A549 (cell line): ENCODE results near the gene PARP11. TPM values are rescaled to one million over a fixed set of nuclear protein-coding genes. Genes with fewer than 3 reads are reported as not detected.

Experiments
- ATAC-seq, 2 experiments: fragments of 200-7000 bp in 1 of 2; fragments of >200 bp in 1 of 2; cut with Nextera tagmentation in 1 of 2; cut with Tn5 transposase in 1 of 2; 3 replicates each; pipeline versions ENCODE4 v1.8.0 to v1.9.1; 2018 to 2020; ENCODE audit warnings: mild to moderate bottlenecking in 1 of 2, moderate library complexity in 1 of 2
- CTCF ChIA-PET: fragments of 300-600 bp; sonication (Branson Sonifier 250); formaldehyde crosslinking; extraction: SDS; loops from one replicate; lab custom pipeline; 2021; ENCODE audit warnings: antibody characterized with exemption, inconsistent platforms; lab: Yijun Ruan, JAX
- POLR2A ChIA-PET: fragments of 350-600 bp; formaldehyde crosslinking; extraction: SDS; loops from one replicate; lab custom pipeline; 2021; ENCODE audit warnings: antibody characterized with exemption, inconsistent platforms; lab: Yijun Ruan, JAX
- DNase-seq, 2 experiments: peaks; one replicate each; pipeline versions ENCODE4 v3.0.0 to v3.0.0-alpha.2; 2011 to 2016; ENCODE audit warnings: low read depth in 1 of 2, low spot score in 1 of 2
- FAIRE-seq: peaks from 2 replicates; lab custom pipeline; 2011; peaks lifted over from hg19 to GRCh38; lab: Jason Lieb, UNC
- H3K27ac ChIP-seq, 2 experiments: fragments of >200 bp; sonication (Bioruptor Twin); formaldehyde crosslinking; 3 replicates each; pipeline ENCODE4 v1.5.1; 2016 to 2017
- H3K4me1 ChIP-seq: fragments of >200 bp; sonication (Bioruptor Twin); formaldehyde crosslinking; 3 replicates; pipeline ENCODE4 v1.6.1; 2016
- H3K4me2 ChIP-seq: fragments of >200 bp; sonication (Bioruptor Twin); formaldehyde crosslinking; 3 replicates; pipeline ENCODE4 v1.6.1; 2016
- H3K4me3 ChIP-seq: fragments of >200 bp; sonication (Bioruptor Twin); formaldehyde crosslinking; 3 replicates; pipeline ENCODE4 v1.5.1; 2016
- H3K9me3 ChIP-seq: fragments of >200 bp; sonication (Bioruptor Twin); formaldehyde crosslinking; 3 replicates; pipeline ENCODE4 v1.6.1; 2016
- CEBPB ChIP-seq, 2 experiments: fragments of >200 bp in 1 of 2; sonication (Bioruptor Twin) in 1 of 2; formaldehyde crosslinking in 1 of 2; IDR thresholded peaks; 2 replicates each; pipeline ENCODE4 v1.6.1; 2012 to 2016
- CHD4 ChIP-seq: fragments of 200-600 bp; sonication (generic); IDR thresholded peaks from 2 replicates; pipeline ENCODE4 v1.6.1; 2016; ENCODE audit warnings: antibody characterized with exemption, mild to moderate bottlenecking, borderline replicate concordance
- EHF ChIP-seq: fragments of 250-450 bp; sonication (Bioruptor Pico); IDR thresholded peaks from 2 replicates; pipeline ENCODE4 v1.5.0; 2020; ENCODE audit warnings: mild to moderate bottlenecking
- EHMT2 ChIP-seq: fragments of 200-600 bp; sonication (generic); IDR thresholded peaks from 2 replicates; pipeline ENCODE4 v1.6.1; 2016; ENCODE audit warnings: antibody characterized with exemption, low read depth, mild to moderate bottlenecking, moderate library complexity
- EP300 ChIP-seq, 2 experiments: fragments of >200 bp; sonication (Bioruptor Twin); formaldehyde crosslinking; IDR thresholded peaks; 2 replicates in 1 of 2; 3 replicates in 1 of 2; pipeline ENCODE4 v1.6.1; 2016 to 2017
- FOSB ChIP-seq: fragments of 250-450 bp; sonication (Bioruptor Pico); IDR thresholded peaks from 2 replicates; pipeline ENCODE4 v1.5.0; 2020; ENCODE audit warnings: mild to moderate bottlenecking, moderate library complexity
- FOSL2 ChIP-seq, 2 experiments: fragments of 450-650 bp in 1 of 2; fragments of >200 bp in 1 of 2; sonication (Bioruptor Twin) in 1 of 2; formaldehyde crosslinking; IDR thresholded peaks; 2 replicates each; pipeline versions ENCODE4 v1.5.0 to v1.6.1; 2016 to 2020; ENCODE audit warnings: mild to moderate bottlenecking in 1 of 2, moderate library complexity in 1 of 2
- FOXS1 ChIP-seq: fragments of 250-450 bp; sonication (Bioruptor Pico); IDR thresholded peaks from 2 replicates; pipeline ENCODE4 v1.5.0; 2020; ENCODE audit warnings: mild to moderate bottlenecking, moderate library complexity
- HMGXB4 ChIP-seq: fragments of 250-450 bp; sonication (Bioruptor Pico); IDR thresholded peaks from 2 replicates; pipeline ENCODE4 v1.5.0; 2021; ENCODE audit warnings: mild to moderate bottlenecking, moderate library complexity, borderline replicate concordance
- HOXA7 ChIP-seq: fragments of 250-450 bp; sonication (Bioruptor Pico); IDR thresholded peaks from 2 replicates; pipeline ENCODE4 v1.5.0; 2020; ENCODE audit warnings: mild to moderate bottlenecking, moderate library complexity
- HOXB13 ChIP-seq: fragments of 250-450 bp; sonication (Bioruptor Pico); IDR thresholded peaks from 2 replicates; pipeline ENCODE4 v1.5.0; 2020; ENCODE audit warnings: low read depth, mild to moderate bottlenecking, moderate library complexity
- KDM5A ChIP-seq: fragments of 200-600 bp; sonication (generic); IDR thresholded peaks from 2 replicates; pipeline ENCODE4 v1.6.1; 2016; ENCODE audit warnings: antibody characterized with exemption, mild to moderate bottlenecking
- MAFK ChIP-seq: fragments of 450-650 bp; IDR thresholded peaks from 2 replicates; pipeline ENCODE4 v1.6.1; 2014; ENCODE audit not compliant: partially characterized antibody
- MAZ ChIP-seq: fragments of 150-350 bp; IDR thresholded peaks from 2 replicates; pipeline ENCODE4 v1.6.1; 2014; ENCODE audit warnings: antibody characterized with exemption, low read depth, low read length, borderline replicate concordance
- MYC ChIP-seq: IDR thresholded peaks from 2 replicates; pipeline ENCODE4 v1.6.1; 2012; ENCODE audit warnings: mild to moderate bottlenecking, inconsistent platforms, low read length, improper control_type of control experiment, borderline replicate concordance
- NFE2L2 ChIP-seq: fragments of 150-350 bp; conservative IDR thresholded peaks from 2 replicates; pipeline ENCODE4 v1.6.1; 2014; ENCODE audit warnings: low read length
- PHF8 ChIP-seq: fragments of 200-600 bp; sonication (generic); IDR thresholded peaks from 2 replicates; pipeline ENCODE4 v1.6.1; 2016; ENCODE audit warnings: low read depth, mild to moderate bottlenecking, antibody characterized with exemption, moderate library complexity, borderline replicate concordance
- POLR2A ChIP-seq: IDR thresholded peaks from 2 replicates; pipeline ENCODE4 v1.6.1; 2012; ENCODE audit warnings: mild to moderate bottlenecking, low read length
- RAD21 ChIP-seq, 2 experiments: fragments of >200 bp in 1 of 2; sonication (Bioruptor Twin) in 1 of 2; formaldehyde crosslinking in 1 of 2; IDR thresholded peaks in 1 of 2; conservative IDR thresholded peaks in 1 of 2; 2 replicates in 1 of 2; 3 replicates in 1 of 2; pipeline ENCODE4 v1.6.1; 2012 to 2018; ENCODE audit warnings: inconsistent platforms in 1 of 2
- RARB ChIP-seq: fragments of 250-450 bp; sonication (Bioruptor Pico); IDR thresholded peaks from 2 replicates; pipeline ENCODE4 v1.8.0; 2021; ENCODE audit warnings: mild to moderate bottlenecking, moderate library complexity
- RNF2 ChIP-seq: fragments of 200-600 bp; sonication (generic); IDR thresholded peaks from 2 replicates; pipeline ENCODE4 v1.6.1; 2016; ENCODE audit warnings: low read depth, mild to moderate bottlenecking, antibody characterized with exemption, moderate library complexity, borderline replicate concordance
- SMC3 ChIP-seq: fragments of >200 bp; sonication (Bioruptor Twin); formaldehyde crosslinking; IDR thresholded peaks from 3 replicates; pipeline ENCODE4 v1.6.1; 2018; ENCODE audit warnings: inconsistent platforms
- TFCP2L1 ChIP-seq: fragments of 250-450 bp; sonication (Bioruptor Pico); IDR thresholded peaks from 2 replicates; pipeline ENCODE4 v1.5.0; 2021; ENCODE audit warnings: mild to moderate bottlenecking
- TP53 ChIP-seq: fragments of 250-450 bp; sonication (Bioruptor Pico); IDR thresholded peaks from 2 replicates; pipeline ENCODE4 v1.5.0; 2021; ENCODE audit warnings: mild to moderate bottlenecking, moderate library complexity
- ZC3H11A ChIP-seq: fragments of 450-650 bp; IDR thresholded peaks from 2 replicates; pipeline ENCODE4 v1.6.1; 2014; ENCODE audit warnings: antibody characterized with exemption, mild to moderate bottlenecking
- ZNF302 ChIP-seq: fragments of 250-450 bp; sonication (Bioruptor Pico); IDR thresholded peaks from 2 replicates; pipeline ENCODE4 v1.9.0; 2021; ENCODE audit warnings: inconsistent platforms, mild to moderate bottlenecking, moderate library complexity
- ZSCAN20 ChIP-seq: fragments of 250-450 bp; sonication (Bioruptor Pico); IDR thresholded peaks from 2 replicates; pipeline ENCODE4 v1.8.0; 2022; ENCODE audit warnings: mild to moderate bottlenecking, moderate library complexity
- WGBS: methylation state at CpG from one replicate; pipeline ENCODE4 v1.1.6; 2017; ENCODE audit errors: missing lambda C conversion rate; 5-methylcytosine and 5-hydroxymethylcytosine counted together
- polyA plus RNA-seq, 4 experiments: library from polyadenylated mRNA; depleted of rRNA in 3 of 4; stranded (reverse); fragments of >200 nt; fragmentation: RNase III in 1 of 4; extraction: RNeasy Plus Mini Kit Qiagen cat#74134 plus additional on column Dnase treatment in 1 of 4; gene quantifications; 2 replicates in 3 of 4; 3 replicates in 1 of 4; pipeline ENCODE4 v1.2.3, GENCODE V29; 2011 to 2017
- TF ChIP-seq, protein P1 (sequence below): fragments of >200 bp; sonication (Bioruptor Twin); formaldehyde crosslinking; IDR thresholded peaks from 3 replicates; pipeline ENCODE4 v1.5.1; 2016

PARP11 gene
- polyA plus RNA-seq, 2 of the 4 experiments (the other 2 are of a cell fraction) = 2.1 to 6.7 TPM

- Histone ChIP-seq H3K9me3 (no peaks in the 10 kb centered on the region), H3K4me2 (no peak overlapping the region), H3K4me1 (no peaks in the 10 kb centered on the region), H3K27ac (no peak overlapping the region), H3K4me3 (no peak overlapping the region)
- ChIA-PET POLR2A (interaction anchor here (0.6 kb wide), 1 partner anchor 477 kb away, joined by 3 read pairs; no protein-coding TSS in a partner anchor), CTCF (interaction anchor here (0.7 to 2.8 kb wide), 48 partner anchors 11 to 515 kb away, joined by 3 to 89 read pairs (median 3); partner anchors contain the start of gene CRACR2A)
- FAIRE-seq (peak; percentile 81), DNase-seq (peak; percentile 25 to 46), ATAC-seq (peak; percentile 74 to 86; a peak in 5 of 6 replicates)
- WGBS = 60% methylated on average over 3 of the region's 3 CpGs
- TF ChIP-seq EP300 (IDR thresholded peaks at IDR 0.05) (no peak), RNF2 (no peak), NFE2L2 (no peak), CHD4 (no peak), TFCP2L1 (CRISPR knock-in tag) (no peak), PHF8 (no peak), FOXS1 (CRISPR knock-in tag) (no peak), MAFK (peak; percentile 95), EHF (CRISPR knock-in tag) (no peak), HOXA7 (CRISPR knock-in tag) (no peak), FOSL2 (IDR thresholded peaks at IDR 0.05) (no peak), FOSL2 (CRISPR knock-in tag; IDR thresholded peaks at IDR 0.05) (no peak), ZNF302 (no peak), HMGXB4 (CRISPR knock-in tag) (no peak), TP53 (no peak), KDM5A (no peak), MAZ (no peak), HOXB13 (CRISPR knock-in tag) (no peak), ZC3H11A (no peak), ZSCAN20 (CRISPR knock-in tag) (no peak), SMC3 (peak; percentile 39; the same call in 1 of the 3 replicates), EHMT2 (no peak), CEBPB (IDR thresholded peaks at IDR 0.05) (no peak), POLR2A (no peak), RAD21 (conservative IDR thresholded peaks at IDR 0.05 in 1 of 2, IDR thresholded peaks at IDR 0.05 in 1 of 2) (peak; percentile 63 to 81), RARB (CRISPR knock-in tag) (no peak), MYC (no peak), FOSB (CRISPR knock-in tag) (no peak)
- TF ChIP-seq, protein P1, sequence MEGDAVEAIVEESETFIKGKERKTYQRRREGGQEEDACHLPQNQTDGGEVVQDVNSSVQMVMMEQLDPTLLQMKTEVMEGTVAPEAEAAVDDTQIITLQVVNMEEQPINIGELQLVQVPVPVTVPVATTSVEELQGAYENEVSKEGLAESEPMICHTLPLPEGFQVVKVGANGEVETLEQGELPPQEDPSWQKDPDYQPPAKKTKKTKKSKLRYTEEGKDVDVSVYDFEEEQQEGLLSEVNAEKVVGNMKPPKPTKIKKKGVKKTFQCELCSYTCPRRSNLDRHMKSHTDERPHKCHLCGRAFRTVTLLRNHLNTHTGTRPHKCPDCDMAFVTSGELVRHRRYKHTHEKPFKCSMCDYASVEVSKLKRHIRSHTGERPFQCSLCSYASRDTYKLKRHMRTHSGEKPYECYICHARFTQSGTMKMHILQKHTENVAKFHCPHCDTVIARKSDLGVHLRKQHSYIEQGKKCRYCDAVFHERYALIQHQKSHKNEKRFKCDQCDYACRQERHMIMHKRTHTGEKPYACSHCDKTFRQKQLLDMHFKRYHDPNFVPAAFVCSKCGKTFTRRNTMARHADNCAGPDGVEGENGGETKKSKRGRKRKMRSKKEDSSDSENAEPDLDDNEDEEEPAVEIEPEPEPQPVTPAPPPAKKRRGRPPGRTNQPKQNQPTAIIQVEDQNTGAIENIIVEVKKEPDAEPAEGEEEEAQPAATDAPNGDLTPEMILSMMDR = peak; percentile 58
These were observed 95.9 kb downstream of the PARP11 start for GRCh38 chr12:3777206-3777809.
